ENCODE measurements around the gene PIK3R6. TPM values are rescaled to one million over a fixed set of nuclear protein-coding genes. Genes with fewer than 3 reads are reported as not detected.
A peak's percentile ranks its signal among the peaks of the same experiment; 100 is the strongest.

The PIK3R6 gene
- under 1 TPM in 5 of 6 experiments, not detected in 1; 0.18 to 0.62 (median 0.25) TPM for total RNA-seq
- long read RNA-seq, partial matches to known transcripts: 0 of 1 reads
- long read RNA-seq, other reads (novel, unspliced or antisense): 1 of 1 reads

GRCh38 chr17:8867361-8867981 is at the start of gene PIK3R6:
TSS of gene PIK3R6 (minus strand) at chr17:8867674. CDS start at chr17:8849794, 17,880 bp downstream.
- Histone ChIP-seq H3K27ac (no peak within 1 kb of the TSS), H3K4me3 (no peak within 1 kb of the TSS), H3K4me1 (no peaks in the 10 kb centered on the region), H3K36me3 (no peaks in the 10 kb centered on the region), H3K9me3 (no peaks in the 10 kb centered on the region), H3K27me3 (no peaks in the 10 kb centered on the region)
- ATAC-seq (peak; percentile 36 to 53 (median 47)), DNase-seq (no peak)
- intact Hi-C loops (cut with DNase I): no loop called here
- no peak for TF ChIP-seq POLR2A (IDR thresholded peaks at IDR 0.05)
- no peak for TF ChIP-seq CTCF (IDR thresholded peaks at IDR 0.05)
- 57% methylated on average over 3 of the region's 12 CpGs for WGBS (ENCODE audit: insufficient coverage, low coverage, low lambda C conversion rate, missing lambda C conversion rate)

GRCh38 chr17:8916466-8916865 is 49.0 kb upstream of the PIK3R6 start:
- no peaks in the 10 kb centered on the region for H3K36me3 ChIP-seq
- no peak for TF ChIP-seq POLR2A (IDR thresholded peaks at IDR 0.05)
- TF ChIP-seq CTCF (IDR thresholded peaks at IDR 0.05): no peak
- H3K4me1 ChIP-seq: no peaks in the 10 kb centered on the region
- no peak overlapping the region for H3K4me3 ChIP-seq
- no CpG with 5 or more reads among the region's 7 CpGs for WGBS (ENCODE audit: insufficient coverage, low coverage, low lambda C conversion rate, missing lambda C conversion rate)
- H3K27ac ChIP-seq: peak overlapping the region in 1 of 3 donors; percentile 33
- peaks cover 0 to 7% (median 0%) of the 10 kb centered on the region in 4 donors for H3K9me3 ChIP-seq
- intact Hi-C loops (cut with DNase I): no loop called here
- no peaks in the 10 kb centered on the region for H3K27me3 ChIP-seq
- DNase-seq: no peak
- ATAC-seq: peak; percentile 58 to 72 (median 64)

GRCh38 chr17:8914554-8914953 is 47.1 kb upstream of the PIK3R6 start:
- DNase-seq (no peak), ATAC-seq (no peak)
- no peak overlapping the region for H3K27ac ChIP-seq
- intact Hi-C loops (cut with DNase I): no loop called here
- no peaks in the 10 kb centered on the region for H3K4me1 ChIP-seq
- no peaks in the 10 kb centered on the region for H3K36me3 ChIP-seq
- H3K27me3 ChIP-seq: no peaks in the 10 kb centered on the region
- TF ChIP-seq POLR2A (IDR thresholded peaks at IDR 0.05): no peak
- TF ChIP-seq CTCF (IDR thresholded peaks at IDR 0.05): no peak
- H3K9me3 ChIP-seq: peaks cover 0 to 7% (median 0%) of the 10 kb centered on the region in 4 donors
- H3K4me3 ChIP-seq: no peak overlapping the region
- 68% methylated on average over 2 of the region's 8 CpGs for WGBS (ENCODE audit: insufficient coverage, low coverage, low lambda C conversion rate, missing lambda C conversion rate)

- no peaks in the 10 kb centered on the region for H3K27me3 ChIP-seq
- H3K27ac ChIP-seq: no peak overlapping the region
- no peaks in the 10 kb centered on the region for H3K36me3 ChIP-seq
- WGBS (ENCODE audit: insufficient coverage, low coverage, low lambda C conversion rate, missing lambda C conversion rate): 62% methylated on average over 3 of the region's 4 CpGs
- no peak overlapping the region for H3K4me3 ChIP-seq
- no peak for DNase-seq
- intact Hi-C loops (cut with DNase I): no loop called here
- TF ChIP-seq CTCF (IDR thresholded peaks at IDR 0.05) (no peak), POLR2A (IDR thresholded peaks at IDR 0.05) (no peak)
- H3K9me3 ChIP-seq: peaks cover 0 to 7% (median 0%) of the 10 kb centered on the region in 4 donors
- H3K4me1 ChIP-seq: no peaks in the 10 kb centered on the region
- ATAC-seq: no peak
These were observed 46.4 kb upstream of the PIK3R6 start for GRCh38 chr17:8913879-8914278.
